IPS-NIHi11 (cell line): ENCODE data around the gene FNTB.
"Not testable (repeated sequence)": the region's sequence is repeated elsewhere in the genome, so short reads cannot be mapped to it uniquely, and the experiment has no call there.

Experiments
- DNase-seq: peaks from one replicate; pipeline ENCODE4 v3.0.0; 2012; ENCODE audit warnings: mixed read lengths, low spot score

FNTB gene

GRCh38 chr14:65019944-65020566, 33.4 kb downstream of the FNTB start:
- peak; percentile 52 for DNase-seq

DNA sequence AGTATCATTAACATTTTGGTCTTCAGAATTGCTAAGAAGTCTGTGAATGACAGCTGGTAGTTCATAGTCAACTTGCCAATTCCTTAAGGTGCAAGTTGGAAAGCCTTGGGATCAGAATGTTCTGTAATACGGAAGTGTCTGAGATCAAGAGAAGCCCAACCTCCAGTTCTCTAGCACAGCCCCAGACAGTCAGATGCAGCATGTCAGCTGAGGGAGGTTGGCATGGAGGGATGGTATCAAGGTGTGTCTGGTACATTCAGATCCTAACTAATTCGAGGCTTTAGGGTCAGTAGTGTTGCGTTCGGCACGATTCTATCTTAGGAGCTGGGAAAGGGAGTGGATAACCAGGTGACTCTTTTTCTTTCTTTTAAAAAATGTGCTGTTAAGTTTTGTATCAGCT, 38.3 kb downstream of the FNTB start:
- DNase-seq, result no peak

DNA sequence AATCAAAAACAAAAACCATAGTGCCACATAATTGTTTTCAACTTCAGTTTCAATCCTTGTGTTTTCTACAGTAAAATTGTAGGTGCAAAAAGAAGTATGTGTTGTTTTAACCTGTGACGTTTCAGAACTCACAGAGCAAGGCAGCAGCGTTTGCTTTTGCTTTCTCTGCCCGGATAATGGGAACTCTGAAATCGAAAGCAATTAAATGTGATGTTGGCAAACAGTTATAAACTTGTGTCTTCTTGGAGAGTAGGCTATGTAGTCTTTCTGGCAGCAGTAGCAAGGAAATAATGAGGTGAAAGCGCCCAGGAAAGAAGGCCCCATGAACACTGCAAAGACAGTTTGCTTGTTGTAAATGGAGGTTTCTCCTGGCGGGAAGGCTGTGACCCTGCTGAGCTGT, 39.1 kb downstream of the FNTB start:
- DNase-seq, result no peak

GRCh38 chr14:65026526-65026925, 39.8 kb downstream of the FNTB start:
- no peak for DNase-seq

- no peak for DNase-seq
These were observed 40.6 kb downstream of the FNTB start for GRCh38 chr14:65027127-65027799.

DNA sequence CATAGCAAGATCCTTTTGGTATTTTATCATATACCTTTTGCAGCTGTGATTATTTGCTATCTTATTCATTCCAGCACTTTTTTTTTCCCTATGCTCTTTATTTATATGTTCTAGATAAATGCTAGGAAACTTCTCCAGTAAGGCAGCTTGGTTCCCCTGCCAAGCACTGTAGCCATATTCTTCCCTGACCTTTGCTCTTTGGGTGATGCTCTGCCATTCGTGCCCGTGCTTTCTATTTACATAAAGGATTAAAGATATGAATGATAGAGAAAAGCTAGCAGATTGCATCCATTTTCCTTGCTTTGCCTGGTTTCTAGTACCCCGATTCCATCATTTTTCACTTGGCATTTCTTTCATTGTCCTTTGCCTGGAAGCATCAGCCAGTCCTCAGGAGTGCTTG, 42.2 kb downstream of the FNTB start:
- no peak for DNase-seq

GRCh38 chr14:65031321-65031720, 44.6 kb downstream of the FNTB start:
- not testable (repeated sequence) for DNase-seq

GRCh38 chr14:65032319-65032718, 45.6 kb downstream of the FNTB start:
- no peak for DNase-seq

DNA sequence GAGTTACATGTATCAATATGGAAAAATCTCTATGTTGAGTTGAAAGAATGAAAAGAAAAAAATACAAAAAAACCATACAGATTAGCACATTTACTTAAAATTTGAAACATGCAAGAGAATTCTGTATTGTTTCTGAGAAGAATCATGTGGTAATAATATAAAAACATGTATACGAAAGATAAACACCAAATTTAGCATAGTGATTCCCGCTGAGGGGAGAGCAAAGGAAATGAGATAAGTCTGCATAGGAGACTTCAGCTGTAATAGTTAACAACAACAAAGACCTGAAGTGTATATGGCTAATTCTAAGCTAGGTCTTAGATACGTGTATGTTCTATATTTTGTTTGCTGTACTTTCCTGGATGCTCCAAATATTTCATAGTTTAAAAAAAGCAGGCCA, 46.5 kb downstream of the FNTB start:
- DNase-seq, result no peak

GRCh38 chr14:65034021-65034420, 47.3 kb downstream of the FNTB start:
- DNase-seq, result no peak

DNA sequence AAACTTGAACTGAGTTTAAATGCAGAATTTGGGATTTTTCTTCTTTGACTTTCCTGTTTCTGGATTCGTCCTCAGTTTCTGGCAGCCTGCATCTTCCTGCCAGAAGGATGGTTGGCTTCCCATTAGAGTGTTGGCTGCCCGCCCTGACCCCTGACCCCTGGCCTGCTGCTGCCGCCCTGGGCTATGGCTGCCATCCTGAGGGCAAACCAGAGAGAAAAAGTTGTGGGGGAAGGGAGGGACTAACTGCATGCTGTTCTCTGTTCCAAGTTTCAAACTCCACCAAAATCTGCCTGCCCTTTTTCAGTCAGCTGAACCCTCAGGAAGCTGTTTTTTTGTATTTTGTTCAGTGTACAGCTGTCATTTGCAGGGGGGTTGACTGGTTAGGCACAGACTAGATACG, 48.4 kb downstream of the FNTB start:
- no peak for DNase-seq

GRCh38 chr14:65038966-65039365, 52.3 kb downstream of the FNTB start:
- no peak for DNase-seq

GRCh38 chr14:65040666-65041433, 54.2 kb downstream of the FNTB start:
- no peak for DNase-seq

DNA sequence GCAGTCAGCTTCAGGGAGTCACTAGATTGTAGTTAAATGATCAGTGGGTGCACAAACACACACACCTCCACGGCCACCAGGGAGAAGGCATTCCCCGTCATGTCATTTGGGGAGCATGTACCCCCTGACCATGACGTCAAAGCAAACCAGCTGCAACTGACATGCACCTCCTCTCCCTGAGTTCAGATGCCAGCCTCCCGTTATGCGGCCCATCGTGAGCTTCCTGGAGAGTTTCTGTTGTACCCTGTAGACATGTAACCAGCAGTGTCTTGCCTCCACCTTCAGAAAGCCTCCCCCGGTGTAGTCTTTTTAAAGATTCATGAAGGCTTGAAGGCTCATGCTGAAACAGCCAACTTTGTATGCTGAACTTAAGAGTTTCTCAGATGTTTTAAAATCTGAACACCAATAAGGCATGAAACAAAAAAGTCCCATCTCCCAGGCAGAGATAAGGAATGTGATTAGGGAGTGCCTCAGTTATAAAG, 54.8 kb downstream of the FNTB start:
- no peak for DNase-seq

DNA sequence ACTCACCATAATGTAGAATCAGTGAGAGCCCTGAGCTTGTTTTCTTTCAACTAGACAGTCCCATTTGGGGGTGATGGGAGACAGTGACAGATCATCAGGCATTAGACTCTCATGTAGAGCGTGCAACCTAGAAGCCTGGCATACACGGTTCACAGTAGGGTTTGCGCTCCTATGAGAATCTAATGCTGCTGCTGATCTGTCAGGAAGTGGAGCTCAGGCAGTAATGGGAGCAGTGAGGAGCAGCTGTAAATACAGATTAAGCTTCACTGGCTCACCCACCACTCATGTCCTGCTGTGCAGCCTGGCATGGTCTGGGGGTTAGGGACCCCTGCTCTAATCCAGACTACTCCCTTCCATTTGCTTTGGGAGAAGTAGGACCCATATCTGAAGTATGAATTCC, 55.6 kb downstream of the FNTB start:
- no peak for DNase-seq

GRCh38 chr14:65042731-65043372, 56.2 kb downstream of the FNTB start:
- no peak for DNase-seq

DNA sequence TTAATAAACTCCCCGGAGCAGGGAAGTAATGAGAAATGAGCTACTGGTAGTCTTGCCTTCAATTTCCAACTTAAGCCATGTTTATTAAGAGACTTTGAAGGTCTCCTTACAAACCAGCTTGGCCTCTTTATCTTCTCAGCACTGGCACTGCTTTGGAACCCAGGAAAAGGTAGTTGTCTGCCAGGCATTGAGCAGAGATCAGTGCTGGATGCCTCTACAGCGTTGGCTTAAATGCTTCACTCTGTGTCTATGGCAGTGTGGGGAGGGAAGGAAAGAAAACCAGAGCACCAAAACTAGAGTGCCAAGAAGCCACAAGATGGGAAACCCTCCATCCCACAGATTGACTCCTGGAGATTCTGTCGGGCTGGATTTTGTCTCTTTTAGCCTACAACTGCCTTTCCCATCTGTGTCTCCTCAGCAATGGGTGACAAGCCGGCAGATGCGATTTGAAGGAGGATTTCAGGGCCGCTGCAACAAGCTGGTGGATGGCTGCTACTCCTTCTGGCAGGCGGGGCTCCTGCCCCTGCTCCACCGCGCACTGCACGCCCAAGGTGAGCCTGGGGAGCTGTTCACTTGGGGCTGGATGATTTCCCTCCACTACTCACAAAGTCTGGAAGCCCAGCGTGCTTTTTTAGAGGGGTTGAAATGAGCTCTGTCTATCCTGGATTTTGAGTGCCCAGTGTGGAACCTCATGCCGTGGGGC, 57.3 kb downstream of the FNTB start:
- DNase-seq, result no peak

DNA sequence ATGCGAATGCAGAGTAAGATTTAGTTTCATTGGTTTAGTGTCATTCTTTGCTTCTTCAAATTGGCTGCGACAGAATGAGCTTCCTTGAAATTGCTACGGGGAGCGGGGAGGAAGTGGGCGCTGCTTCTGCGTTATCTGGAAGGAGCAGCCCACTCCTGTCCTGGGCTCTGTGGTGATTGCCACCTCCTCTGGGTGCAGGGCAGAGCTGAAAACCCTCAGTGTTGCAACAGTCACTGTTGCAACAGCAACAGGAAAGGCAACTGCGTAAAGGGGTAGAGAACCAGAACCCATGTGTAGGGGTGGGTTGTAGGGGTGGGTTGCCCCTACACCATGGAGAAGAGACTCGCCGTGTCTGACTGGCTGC, 57.9 kb downstream of the FNTB start:
- DNase-seq, result no peak

GRCh38 chr14:65045006-65045405, 58.3 kb downstream of the FNTB start:
- no peak for DNase-seq

- DNase-seq, result no peak
These were observed 59.0 kb downstream of the FNTB start for GRCh38 chr14:65045709-65046108.

DNA sequence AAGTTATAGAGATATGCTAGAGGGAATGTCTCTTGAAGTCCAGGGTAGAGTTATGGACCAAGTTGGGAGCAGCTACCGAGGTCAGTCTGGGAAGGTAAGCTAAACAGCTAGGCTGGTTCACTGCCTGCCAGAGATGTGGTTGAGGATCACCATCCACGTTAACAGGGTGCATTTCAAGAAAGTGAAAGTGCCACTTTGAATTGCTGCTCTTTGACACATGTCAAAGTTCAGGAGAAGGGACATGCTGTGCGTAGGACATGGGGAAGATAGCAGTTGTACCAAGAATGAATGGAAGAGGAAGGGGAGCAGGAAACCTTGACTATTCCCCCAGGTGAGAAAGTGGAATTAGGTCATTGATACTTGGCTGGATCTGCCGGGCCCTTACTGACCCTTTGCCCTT, 66.1 kb downstream of the FNTB start:
- DNase-seq, result no peak

GRCh38 chr14:65053466-65053865, 66.8 kb downstream of the FNTB start:
- no peak for DNase-seq
